Frontal cortex (tissue), 4 donors: ENCODE results near the gene PER1. TPM values are rescaled to one million over a fixed set of nuclear protein-coding genes. Genes with fewer than 3 reads are reported as not detected.

ENCODE experiments used
- DNase-seq, 2 donors: peaks; one replicate each; pipeline ENCODE4 v3.0.0; 2012; ENCODE audit warnings: low spot score in 2 of 2
- FAIRE-seq: peaks from 2 replicates; lab custom pipeline; 2012; peaks lifted over from hg19 to GRCh38; lab: Jason Lieb, UNC
- total RNA-seq: library from RNA; depleted of rRNA; stranded (reverse); fragments of >200 nt; gene quantifications from one replicate; pipeline ENCODE4 v1.2.3, GENCODE V29; 2014
- donor health status: control.
- donor health status: control.
- donor health status: control.

Gene PER1
- 6.5 TPM for total RNA-seq

DNA sequence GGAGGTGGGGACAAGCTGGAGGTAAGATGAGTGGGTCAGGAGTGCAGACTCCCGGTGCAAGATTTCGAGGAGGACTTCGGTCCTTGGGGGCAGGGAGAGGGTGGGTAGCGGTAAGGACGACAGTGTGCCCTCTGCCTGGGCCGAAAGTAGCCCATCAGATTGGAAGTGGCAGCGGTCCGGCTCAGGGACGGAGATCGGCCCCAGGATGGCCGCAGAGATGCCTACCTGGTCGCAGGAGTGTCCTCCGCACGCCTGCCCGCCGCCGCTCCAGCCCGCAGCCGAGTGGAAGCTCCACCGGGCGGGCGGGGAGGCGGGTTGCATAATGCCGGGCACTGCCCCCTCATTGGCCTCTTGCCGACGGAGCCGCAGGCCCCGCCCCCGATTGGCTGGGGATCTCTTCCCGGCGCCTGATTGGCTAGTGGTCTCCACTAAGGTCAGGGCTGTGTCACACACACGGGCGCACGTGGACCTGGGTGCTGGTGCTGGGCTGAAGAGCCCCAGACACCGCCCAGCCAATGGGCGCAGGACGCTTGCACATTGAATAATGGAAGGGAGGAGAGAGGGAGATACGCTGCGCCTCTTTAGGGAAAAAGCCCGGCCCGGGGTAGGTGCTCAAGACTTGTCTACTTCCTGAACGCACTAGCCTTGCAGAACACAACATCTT lies at the start of gene PER1:
Gene PER1, minus strand, starts transcription at position 293 of the 664 bp plus-strand sequence. CDS start 1,698 bp downstream, outside the sequence.
- FAIRE-seq (no peak), DNase-seq (peak; percentile 92 to 94)

DNA sequence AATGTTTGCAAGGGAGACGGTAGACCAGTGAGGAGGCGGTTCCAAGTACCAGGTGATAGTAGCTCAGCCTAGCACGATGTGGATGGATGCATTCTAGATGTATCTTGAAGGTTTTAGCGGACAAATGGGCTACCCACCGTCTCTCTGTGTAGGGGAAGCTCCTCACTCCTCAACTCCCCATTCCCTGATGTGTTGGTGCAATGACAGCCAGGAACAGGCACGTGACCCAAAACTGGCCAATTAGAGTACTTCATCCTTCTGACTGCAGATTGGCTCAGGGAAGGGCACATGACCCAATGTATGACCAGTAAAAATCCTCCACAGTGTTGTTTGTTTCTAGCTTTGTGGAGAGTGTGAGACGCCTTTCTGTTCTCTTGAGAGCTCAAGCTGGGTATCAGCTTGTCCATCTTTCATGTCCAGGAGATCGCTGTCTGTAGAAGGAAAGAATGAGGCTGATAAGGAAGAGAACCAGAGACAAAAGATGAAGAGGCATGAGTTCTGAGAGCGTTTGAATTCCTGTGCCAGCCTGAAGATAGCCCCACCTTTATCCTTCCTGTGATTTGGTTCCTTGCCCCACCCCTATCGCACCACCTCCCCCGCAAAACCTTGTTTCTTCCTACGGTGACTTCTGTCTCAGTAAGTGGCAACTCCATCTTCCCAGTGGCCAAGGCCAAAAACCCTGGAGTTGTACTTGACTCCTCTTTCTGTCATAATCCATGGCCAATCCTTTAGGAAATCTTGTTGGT lies 40.0 kb upstream of the PER1 start:
- FAIRE-seq, result peak; percentile 92
- peak; percentile 82 to 83 for DNase-seq

DNA sequence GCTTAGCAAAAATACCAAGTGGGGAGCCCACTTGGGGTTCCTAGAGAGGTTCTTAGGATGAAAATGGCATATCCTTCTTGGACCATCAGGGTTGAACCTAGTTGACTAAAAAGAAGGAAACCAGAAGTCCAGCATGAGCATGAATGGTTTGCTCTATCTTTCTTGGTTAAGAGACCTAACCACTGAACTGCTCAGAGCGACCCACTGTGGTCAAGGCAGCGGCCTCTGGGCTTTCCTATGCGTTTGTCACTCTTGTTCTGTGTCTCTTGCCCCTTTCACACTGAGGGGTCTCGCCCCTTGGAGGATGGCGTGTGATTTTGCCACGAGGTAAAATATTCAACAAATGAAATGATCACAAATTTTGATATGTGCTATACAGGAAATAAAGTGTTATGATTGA lies 38.3 kb upstream of the PER1 start:
- FAIRE-seq (no peak), DNase-seq (no peak)

- no peak for FAIRE-seq
These were observed 37.7 kb upstream of the PER1 start, which contains the start of gene BORCS6 for GRCh38 chr17:8189711-8190477. Gene BORCS6, minus strand, starts transcription at chr17:8190180. Its CDS starts 40 bp downstream, at chr17:8190140.

DNA sequence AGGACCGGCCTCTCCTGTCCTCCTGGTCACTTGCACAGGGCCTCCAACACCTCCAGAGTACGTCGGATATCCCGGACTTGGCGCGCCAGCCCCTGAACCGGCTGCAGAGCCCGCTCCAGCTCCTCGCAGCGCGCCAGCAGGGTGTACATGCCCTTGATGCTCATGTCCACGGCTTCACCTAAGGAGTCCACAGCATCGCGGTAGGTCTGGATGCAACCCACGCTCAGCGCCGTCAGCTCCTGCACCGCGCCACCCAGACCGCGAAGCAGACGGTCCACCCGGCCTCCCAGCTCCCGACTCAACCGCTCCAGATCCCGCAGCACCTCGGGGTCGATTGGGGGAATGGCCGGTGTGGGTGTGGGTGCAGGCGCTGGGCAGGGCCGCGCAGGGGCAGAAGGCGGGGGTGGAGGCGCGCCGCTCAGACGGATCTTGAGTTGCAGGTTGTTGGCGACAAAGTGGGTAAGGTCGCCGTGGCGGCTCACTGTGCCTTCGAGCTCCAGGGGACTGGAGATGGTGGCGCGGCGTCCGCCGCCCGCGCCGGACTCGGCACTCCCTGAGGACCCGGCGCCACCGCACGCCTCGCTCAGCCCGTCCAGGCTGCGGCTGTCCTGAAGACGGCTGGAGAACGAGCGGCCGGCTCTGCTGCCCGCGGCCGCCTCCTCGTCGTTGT lies 37.0 kb upstream of the PER1 start:
- FAIRE-seq (no peak), DNase-seq (no peak)

More at GRCh38 chr17:8189711-8190477, 37.7 kb upstream of the PER1 start, which contains the start of gene BORCS6:
- peak; percentile 88 to 93 for DNase-seq

GRCh38 chr17:8188263-8188839 lies 36.1 kb upstream of the PER1 start:
- no peak for FAIRE-seq
- DNase-seq, result no peak

DNA sequence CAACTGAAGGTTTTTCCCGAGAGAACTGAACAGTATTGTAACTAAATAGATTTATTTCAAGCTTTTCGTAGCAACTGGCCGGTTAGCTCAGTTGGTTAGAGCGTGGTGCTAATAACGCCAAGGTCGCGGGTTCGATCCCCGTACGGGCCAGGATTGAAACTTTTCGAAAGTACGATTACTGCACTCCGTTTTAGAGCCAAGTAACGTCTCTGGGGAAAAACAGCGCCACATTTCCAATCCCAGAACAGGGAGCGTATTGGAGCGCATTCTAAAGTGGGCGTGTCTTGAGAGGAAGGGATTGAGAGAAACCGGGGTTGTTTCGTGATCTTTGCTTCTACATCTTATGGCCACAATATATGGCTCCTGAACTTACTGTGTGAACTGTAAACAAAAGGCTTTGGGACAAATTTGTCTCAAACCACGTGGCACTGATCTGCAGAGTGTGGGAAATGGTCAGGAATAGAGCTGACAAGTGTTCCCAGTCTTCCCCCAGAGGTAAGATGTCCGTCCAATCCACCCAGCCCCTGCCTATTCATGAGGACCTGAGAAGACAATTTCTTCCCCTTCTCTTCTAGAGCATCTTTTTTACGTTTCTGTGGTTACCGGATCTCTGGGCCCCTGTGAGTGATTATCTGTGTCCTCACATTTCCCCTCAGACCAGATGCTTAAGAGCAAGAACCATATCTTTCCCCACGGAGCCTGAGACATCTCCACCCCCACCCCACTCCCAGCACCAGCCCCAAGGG lies 35.5 kb upstream of the PER1 start:
- DNase-seq (peak; percentile 66 to 70), FAIRE-seq (peak; percentile 28)

GRCh38 chr17:8186787-8187516 lies 34.7 kb upstream of the PER1 start:
- DNase-seq (peak; percentile 77 to 78), FAIRE-seq (no peak)

- DNase-seq (no peak), FAIRE-seq (no peak)
These were observed 34.2 kb upstream of the PER1 start for GRCh38 chr17:8186446-8186786.

DNA sequence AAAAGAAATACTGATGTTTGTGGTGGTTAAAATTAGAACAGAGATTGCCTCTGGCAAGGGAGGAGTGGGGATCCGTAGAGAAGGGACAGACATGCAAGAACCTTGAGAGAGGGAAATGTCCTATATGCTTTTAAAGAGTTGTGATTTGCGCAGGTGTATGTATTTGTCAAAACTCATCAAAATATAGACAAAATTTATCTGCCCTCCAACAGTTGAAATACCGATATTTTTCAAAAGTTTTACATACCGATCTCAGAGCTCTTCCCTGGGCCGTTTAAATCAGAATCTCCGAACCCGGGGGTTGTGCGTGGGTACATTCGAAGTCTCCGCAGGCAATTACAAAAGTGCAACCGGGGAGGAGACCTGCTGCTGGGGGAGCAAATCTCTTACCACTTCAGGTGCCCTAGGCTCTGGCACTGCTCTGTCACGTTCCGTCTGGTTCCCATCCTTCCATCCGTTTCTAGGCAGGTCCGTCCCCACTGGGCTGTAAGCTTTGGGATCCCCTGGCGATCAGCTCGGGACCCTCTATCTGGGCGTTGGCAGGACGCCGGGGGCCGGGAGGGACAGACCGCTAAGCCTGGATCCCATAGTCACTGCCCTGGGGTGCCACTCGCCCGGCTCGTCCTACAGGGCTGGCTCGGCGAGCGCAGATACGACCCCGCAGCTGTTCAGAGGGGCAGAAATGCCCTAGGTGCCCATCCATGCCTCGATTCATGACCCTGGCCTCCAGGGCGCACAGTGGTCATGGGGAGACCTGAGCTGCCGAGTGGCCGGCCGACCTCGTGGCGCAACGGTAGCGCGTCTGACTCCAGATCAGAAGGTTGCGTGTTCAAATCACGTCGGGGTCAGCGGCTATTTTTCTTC lies 33.6 kb upstream of the PER1 start:
- FAIRE-seq, result no peak
- peak; percentile 73 to 76 for DNase-seq

DNA sequence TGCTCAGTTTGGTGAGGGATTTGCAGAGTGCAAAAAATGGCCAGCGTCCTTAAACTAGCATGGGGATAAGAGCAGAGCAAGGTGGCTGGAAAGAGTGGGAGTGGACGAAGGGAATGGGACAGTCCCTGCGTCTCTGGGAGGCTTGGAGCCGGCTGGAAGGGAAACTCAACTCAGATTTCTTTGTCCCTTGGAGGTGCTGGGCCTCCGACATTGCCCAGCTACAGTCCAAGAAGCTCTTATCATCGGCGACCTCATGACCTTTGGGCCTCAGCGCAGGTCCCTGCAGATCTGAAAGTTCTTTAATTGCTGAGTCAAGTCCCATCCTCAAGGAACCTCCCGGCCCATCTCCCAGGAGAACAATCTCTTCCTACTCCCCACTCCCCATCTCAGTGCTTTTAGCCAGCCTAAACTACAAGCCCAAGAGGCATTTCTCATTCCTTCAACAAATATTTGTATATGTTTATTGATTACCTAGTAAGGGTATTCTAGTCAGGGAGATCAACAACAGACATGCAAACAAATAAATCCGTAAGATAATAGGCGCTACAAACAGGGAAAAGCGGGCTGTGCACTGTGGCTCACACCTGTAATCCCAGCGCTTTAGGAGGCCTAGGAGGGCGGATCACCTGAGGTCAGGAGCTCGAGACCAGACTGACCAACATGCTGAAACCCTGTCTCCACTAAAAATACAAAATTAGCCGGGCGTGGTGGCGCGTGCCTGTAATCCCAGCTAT lies 25.0 kb upstream of the PER1 start:
- no peak for DNase-seq

DNA sequence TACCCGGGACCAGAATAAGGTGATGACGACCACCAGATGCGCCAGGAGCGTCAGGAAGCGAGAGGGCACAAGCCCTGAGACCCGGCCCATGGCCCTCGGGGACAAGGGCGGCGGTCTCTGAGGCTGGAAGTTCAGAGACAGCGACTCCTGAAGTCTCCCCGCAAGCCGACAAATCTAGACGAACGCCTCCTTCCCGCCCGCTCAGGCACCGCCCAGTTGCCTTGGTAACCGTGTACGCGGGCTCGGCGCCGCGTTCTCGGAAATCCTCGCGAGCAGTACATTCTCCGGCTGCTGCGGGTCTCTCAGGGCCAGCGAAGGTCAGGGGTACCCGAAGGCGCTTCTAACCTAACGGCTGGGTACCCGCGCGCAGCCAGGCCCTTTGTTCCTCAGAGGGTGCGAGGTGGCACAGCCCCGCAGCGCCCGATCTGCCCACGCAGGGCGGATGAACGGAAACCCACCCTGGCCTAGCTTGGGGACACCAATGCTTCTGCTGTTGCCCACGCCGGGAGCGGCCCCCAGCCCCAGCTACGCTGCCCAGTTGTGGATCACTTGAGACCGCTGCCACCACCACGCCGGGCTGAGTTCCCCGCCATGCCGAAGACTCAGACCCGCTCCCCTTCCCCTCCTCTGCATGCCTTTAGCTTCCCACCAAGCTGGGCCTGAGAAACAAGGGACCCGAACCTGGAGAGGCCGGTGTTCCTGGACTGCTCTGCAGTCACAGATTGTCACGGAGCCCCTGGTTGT lies 24.2 kb upstream of the PER1 start, which contains the start of gene TMEM107:
Gene TMEM107, minus strand, starts transcription at position 184 of the 744 bp plus-strand sequence. Its CDS starts 94 bp downstream, at position 90.
- FAIRE-seq (no peak), DNase-seq (peak in 1 of 2 donors; percentile 82)

More for the DNA sequence above, 25.0 kb upstream of the PER1 start:
- FAIRE-seq, result no peak

DNA sequence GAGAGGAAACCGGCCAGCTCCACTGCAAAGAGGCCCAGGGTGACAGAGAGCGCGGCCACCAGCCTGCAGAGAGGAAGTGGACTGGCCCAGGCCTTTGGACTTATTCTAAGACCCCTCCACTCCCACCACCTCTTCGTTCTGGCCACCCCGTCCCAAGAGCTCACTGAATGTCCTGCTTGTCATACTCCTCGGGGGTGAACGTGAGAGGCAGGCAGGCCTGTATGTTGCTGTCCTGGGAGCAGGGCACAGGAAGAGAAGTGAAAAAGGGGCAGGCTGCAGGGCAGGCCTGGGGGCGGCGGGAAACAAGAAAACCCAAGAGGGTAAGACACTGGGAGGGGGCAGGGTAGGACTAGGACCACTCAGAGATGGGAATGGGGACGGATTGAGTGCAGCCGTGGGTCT lies 23.6 kb upstream of the PER1 start:
- DNase-seq (no peak), FAIRE-seq (no peak)

DNA sequence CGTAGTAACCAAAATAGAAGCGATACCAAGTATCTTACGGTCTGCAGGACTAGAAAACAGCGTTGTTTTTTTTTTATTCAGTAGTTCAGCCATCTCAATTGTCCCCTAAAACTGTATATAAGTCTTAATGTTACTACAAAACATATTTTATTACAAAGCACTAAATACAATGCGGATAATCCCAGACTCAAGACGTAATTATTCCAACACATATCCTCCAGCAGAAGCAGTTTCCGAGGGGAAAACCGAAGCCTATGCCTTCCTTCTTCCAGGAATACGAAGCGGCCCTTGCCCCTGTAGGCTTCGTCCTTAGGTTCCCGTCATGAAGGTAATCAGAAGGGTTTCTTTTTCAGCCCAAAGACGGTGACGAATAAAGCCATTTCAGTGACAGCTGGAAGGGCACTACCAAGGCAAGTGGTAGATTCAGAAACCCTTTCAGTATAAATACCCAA lies 21.7 kb upstream of the PER1 start:
- no peak for FAIRE-seq
- DNase-seq, result no peak

- FAIRE-seq (peak; percentile 50), DNase-seq (peak; percentile 84 to 85)
These were observed 21.1 kb upstream of the PER1 start for GRCh38 chr17:8173056-8173870.
